ENCODE data around the gene HPF1. TPM values are rescaled to one million over a fixed set of nuclear protein-coding genes. Genes with fewer than 3 reads are reported as not detected.

Gene HPF1
- total and polyA plus RNA-seq, 2 of the 8 experiments (the other 6 are each of a cell fraction or from before 2014, with no cell fraction given): 14.1 to 32.5 TPM

- no peak overlapping the region for H2BK15ac ChIP-seq (ENCODE audit: low read length)
- H2BK5ac ChIP-seq (ENCODE audit: low read depth, low read length): no peak overlapping the region
- H3K79me1 ChIP-seq (ENCODE audit: low read depth, low read length): no peaks in the 10 kb centered on the region
- no peak overlapping the region for H2BK120ac ChIP-seq (replicated peaks; ENCODE audit: low read depth, low read length)
- 75% methylated on average over 9 of the region's 9 CpGs; no CpG with 5 or more reads in 1 of the 2 experiments for WGBS, 2 experiments (ENCODE audit: extremely low coverage in 1 of 2, insufficient coverage in 1 of 2, insufficient read length in 1 of 2, insufficient replicate concordance in 2 of 2, low coverage in 1 of 2, low lambda C conversion rate in 2 of 2, missing lambda C conversion rate in 1 of 2)
- no peaks in the 10 kb centered on the region for H3K27me3 ChIP-seq (replicated peaks in 1 of 4; ENCODE audit: control insufficient read depth in 3 of 4, extremely low read depth in 1 of 4, insufficient read depth in 3 of 4, low read length in 3 of 4)
- CTCF ChIA-PET (ENCODE audit: partially characterized antibody): interaction anchor here (0.6 to 2.6 kb wide), 18 partner anchors 9 to 1633 kb away, joined by 3 to 19 read pairs (median 3); partner anchors contain the start of gene NEK1
- H2AK5ac ChIP-seq (ENCODE audit: low read depth, low read length): no peak overlapping the region
- no peak overlapping the region for H3K4me2 ChIP-seq (ENCODE audit: insufficient read depth in 1 of 2, low read depth in 2 of 2, low read length in 2 of 2)
- no peak overlapping the region for H3K18ac ChIP-seq (ENCODE audit: extremely low read depth, low read length)
- FAIRE-seq (no peak), DNase-seq (ENCODE audit: low read depth in 1 of 2, low spot score in 2 of 2) (no peak)
- no peaks in the 10 kb centered on the region for H3K23me2 ChIP-seq (ENCODE audit: low read depth, low read length)
- no peak overlapping the region for H2AFZ ChIP-seq (ENCODE audit: low read length)
- H2BK12ac ChIP-seq (ENCODE audit: low read depth, low read length): no peak overlapping the region
- no peak overlapping the region for H2BK20ac ChIP-seq (ENCODE audit: low read length)
- H3K4ac ChIP-seq (replicated peaks; ENCODE audit: insufficient read length, low read depth, low read length): no peak overlapping the region
- H3K14ac ChIP-seq (ENCODE audit: insufficient read length): no peak overlapping the region
- no peak overlapping the region for H3K56ac ChIP-seq (replicated peaks; ENCODE audit: insufficient read length, low read depth, low read length)
- H3K9me3 ChIP-seq (ENCODE audit: insufficient read depth in 2 of 2, low read depth in 1 of 2, low read length in 1 of 2): no peaks in the 10 kb centered on the region
- no peak overlapping the region for H3K23ac ChIP-seq (ENCODE audit: insufficient read length)
- H3K4me3 ChIP-seq (ENCODE audit: extremely low read depth in 1 of 4, insufficient read depth in 2 of 4, low read depth in 3 of 4, low read length in 4 of 4): no peak overlapping the region
- H4K91ac ChIP-seq (replicated peaks; ENCODE audit: insufficient read length, low read length): no peak overlapping the region
- peaks cover 0 to 3% (median 0%) of the 10 kb centered on the region in 4 experiments; a peak in 2 of 8 replicates for H3K36me3 ChIP-seq (ENCODE audit: control insufficient read depth in 2 of 4, insufficient read depth in 4 of 4, low read length in 3 of 4)
- no peaks in the 10 kb centered on the region for H3K4me1 ChIP-seq (replicated peaks in 1 of 4; ENCODE audit: control insufficient read depth in 3 of 4, insufficient read depth in 4 of 4, low read length in 3 of 4)
- no peak overlapping the region for H4K5ac ChIP-seq (ENCODE audit: insufficient read length, low read depth, low read length)
- H3K27ac ChIP-seq (ENCODE audit: low read depth, low read length): no peak overlapping the region
- H4K8ac ChIP-seq (ENCODE audit: extremely low read depth, insufficient read depth, low read length): no peak overlapping the region
- POLR2A ChIA-PET (ENCODE audit: partially characterized antibody): interaction anchor here (0.6 to 1.6 kb wide), 3 partner anchors 11 to 484 kb away, joined by 3 to 6 read pairs (median 5); no protein-coding TSS in a partner anchor
- H3K79me2 ChIP-seq (ENCODE audit: control insufficient read depth in 1 of 2, insufficient read depth in 2 of 2, low read length in 2 of 2): no peaks in the 10 kb centered on the region
- H3K9ac ChIP-seq (replicated peaks in 1 of 4; ENCODE audit: extremely low read depth in 1 of 4, low read depth in 3 of 4, low read length in 3 of 4): no peak overlapping the region
- no peaks in the 10 kb centered on the region for H4K20me1 ChIP-seq (replicated peaks in 1 of 2; ENCODE audit: control insufficient read depth in 1 of 2, insufficient read depth in 2 of 2, low read length in 2 of 2)
- TF ChIP-seq CBX8 (IDR thresholded peaks at IDR 0.05; ENCODE audit: borderline replicate concordance, low read depth, low read length) (no peak), MAX (IDR thresholded peaks at IDR 0.05) (no peak), SAP30 (IDR thresholded peaks at IDR 0.05; ENCODE audit: insufficient read depth, insufficient replicate concordance, low read length) (no peak), KDM1A (IDR thresholded peaks at IDR 0.05; ENCODE audit: borderline replicate concordance, low read length) (no peak), MAFK (IDR thresholded peaks at IDR 0.05; ENCODE audit: low read depth, low read length) (no peak), CHD2 (IDR thresholded peaks at IDR 0.05; ENCODE audit: low read length) (no peak), RAD21 (IDR thresholded peaks at IDR 0.05 in 1 of 2, conservative IDR thresholded peaks at IDR 0.05 in 1 of 2; ENCODE audit: low read depth in 2 of 2, low read length in 2 of 2) (peak; percentile 63 to 70), SP4 (IDR thresholded peaks at IDR 0.05; ENCODE audit: low read length) (no peak), SIN3A (conservative IDR thresholded peaks at IDR 0.05 in 1 of 2, IDR thresholded peaks at IDR 0.05 in 1 of 2; ENCODE audit: low read depth in 1 of 2, low read length in 2 of 2) (no peak), EGR1 (IDR thresholded peaks at IDR 0.05; ENCODE audit: borderline replicate concordance, low read depth, low read length) (no peak), HDAC2 (IDR thresholded peaks at IDR 0.05; ENCODE audit: borderline replicate concordance in 1 of 2, low read depth in 2 of 2, low read length in 2 of 2) (no peak)
These were observed 34.4 kb downstream of the HPF1 start for GRCh38 chr4:169723207-169723965.
